Sciatic nerve (tissue), 2 donors: Measurements from ENCODE around the gene HSD17B8. TPM values are rescaled to one million over a fixed set of nuclear protein-coding genes. Genes with fewer than 3 reads are reported as not detected.

Source experiments
- ATAC-seq: fragments of 200-7000 bp; cut with Tn5 transposase; one replicate; pipeline ENCODE4 v1.9.1; 2020; ENCODE audit warnings: mild to moderate bottlenecking, moderate library complexity
- DNase-seq: peaks from one replicate; pipeline ENCODE4 v3.0.0-alpha.2; 2020; ENCODE audit warnings: low spot score
- intact Hi-C: fragments of 100-400 bp; cut with DNase I; formaldehyde crosslinking; loops from one replicate; pipeline ENCODE4 v1.14.2; 2022
- microRNA-seq: library from miRNA; unstranded; fragments of <30 nt; microRNA quantifications from one replicate; pipeline ENCODE4 v1.2.0, GENCODE V29; 2020
- total RNA-seq: library from RNA; stranded (reverse); fragmentation: NEBNext Ultra II Directional; extraction: Animal tissue kit (Norgen Biotek cat#: 25700); gene quantifications from one replicate; pipeline ENCODE4 v1.2.1, GENCODE V29; 2021
- donor health status: DM: no; HTN: no; CAD: no.
- donor health status: DM: no; HTN: no; CAD: no.

HSD17B8 gene
- total RNA-seq, 1 donor from 2014 or later: 12.7 TPM

DNA sequence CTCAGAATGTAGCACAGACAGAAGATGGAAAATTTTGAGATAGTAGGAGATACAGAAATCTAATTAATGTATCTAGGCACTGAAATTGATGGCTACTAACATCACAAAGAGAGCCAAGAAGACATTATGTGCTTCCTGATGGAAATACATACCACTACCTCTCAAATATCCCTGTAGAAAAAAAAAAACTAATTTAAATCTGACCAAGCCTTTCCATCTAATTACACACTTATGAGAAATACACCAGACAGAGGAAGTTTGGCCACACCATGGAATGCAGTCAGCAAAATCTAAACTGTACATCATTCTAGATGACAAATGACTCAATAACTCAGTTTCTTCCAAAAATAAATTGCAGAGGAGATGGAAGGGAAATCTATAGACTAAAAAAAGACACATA, 48.3 kb downstream of the HSD17B8 start:
- DNase-seq (no peak), ATAC-seq (no peak)
- intact Hi-C loops: no loop called here

DNA sequence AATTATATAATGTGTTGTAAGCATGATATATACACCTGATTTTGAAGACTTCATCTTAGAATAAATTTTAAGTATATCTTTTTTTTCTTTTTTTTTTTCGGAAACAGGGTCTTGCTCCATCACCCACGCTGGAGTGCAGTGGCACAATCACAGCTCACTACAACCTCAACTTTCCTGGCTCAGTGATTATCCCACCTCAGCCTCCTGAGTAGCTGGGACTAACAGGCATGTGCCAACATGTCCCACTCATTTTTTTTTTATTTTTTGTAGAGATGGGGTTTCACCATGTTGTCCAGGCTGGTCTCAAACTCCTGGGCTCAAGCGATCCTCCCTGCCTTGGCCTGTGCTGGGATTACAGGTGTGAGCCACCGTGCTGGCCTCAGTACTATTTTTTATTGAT, 50.1 kb downstream of the HSD17B8 start:
- ATAC-seq (no peak), DNase-seq (no peak)
- intact Hi-C loops: no loop called here

Small RNA genes lying within 50 kb of the gene (microRNA-seq; reads per million reads assigned to microRNA genes)
- 2.9 reads per million for gene MIR219A1

Other genes starting within 250 kb of the HSD17B8 start
- 188 TPM for gene BRD2, start 236.1 kb upstream of the HSD17B8 start, total RNA-seq
- gene HLA-DOA, start 195.1 kb upstream of the HSD17B8 start, total RNA-seq: 9.7 TPM
- gene HLA-DPA1, start 131.0 kb upstream of the HSD17B8 start, total RNA-seq: 141 TPM
- gene HLA-DPB1, start 128.7 kb upstream of the HSD17B8 start, total RNA-seq: 138 TPM
- 5.6 TPM for gene COL11A2, start 12.2 kb upstream of the HSD17B8 start, total RNA-seq
- 54.0 TPM for gene RXRB, start 4.0 kb upstream of the HSD17B8 start, total RNA-seq
- gene SLC39A7, start 3.8 kb upstream of the HSD17B8 start, total RNA-seq: 65.3 TPM
- gene RING1, start 3.8 kb downstream of the HSD17B8 start, total RNA-seq: 39.5 TPM
- 50.0 TPM for gene VPS52, start 67.2 kb downstream of the HSD17B8 start, total RNA-seq
- 1,733 TPM for gene RPS18, start 67.4 kb downstream of the HSD17B8 start, total RNA-seq
- gene B3GALT4, start 72.5 kb downstream of the HSD17B8 start, total RNA-seq: 14.8 TPM
- 32.4 TPM for gene WDR46, start 84.6 kb downstream of the HSD17B8 start, total RNA-seq
- 27.1 TPM for gene PFDN6, start 84.9 kb downstream of the HSD17B8 start, total RNA-seq
- 83.5 TPM for gene RGL2, start 94.3 kb downstream of the HSD17B8 start, total RNA-seq
- gene TAPBP, start 109.4 kb downstream of the HSD17B8 start, total RNA-seq: 85.5 TPM
- gene ZBTB22, start 113.1 kb downstream of the HSD17B8 start, total RNA-seq: 23.2 TPM
- 35.9 TPM for gene DAXX, start 118.3 kb downstream of the HSD17B8 start, total RNA-seq
- gene KIFC1, start 187.2 kb downstream of the HSD17B8 start, total RNA-seq: 1.5 TPM
- 107 TPM for gene PHF1, start 206.4 kb downstream of the HSD17B8 start, total RNA-seq
- 107 TPM for gene CUTA, start 213.5 kb downstream of the HSD17B8 start, total RNA-seq
- 30.2 TPM for gene SYNGAP1, start 215.4 kb downstream of the HSD17B8 start, total RNA-seq
- gene ZBTB9, start 249.9 kb downstream of the HSD17B8 start, total RNA-seq: 6.5 TPM